ENCODE results near the gene OR5K2. TPM values are rescaled to one million over a fixed set of nuclear protein-coding genes. Genes with fewer than 3 reads are reported as not detected.

The OR5K2 gene
- total RNA-seq, 1 donor from 2014 or later: not detected

DNA sequence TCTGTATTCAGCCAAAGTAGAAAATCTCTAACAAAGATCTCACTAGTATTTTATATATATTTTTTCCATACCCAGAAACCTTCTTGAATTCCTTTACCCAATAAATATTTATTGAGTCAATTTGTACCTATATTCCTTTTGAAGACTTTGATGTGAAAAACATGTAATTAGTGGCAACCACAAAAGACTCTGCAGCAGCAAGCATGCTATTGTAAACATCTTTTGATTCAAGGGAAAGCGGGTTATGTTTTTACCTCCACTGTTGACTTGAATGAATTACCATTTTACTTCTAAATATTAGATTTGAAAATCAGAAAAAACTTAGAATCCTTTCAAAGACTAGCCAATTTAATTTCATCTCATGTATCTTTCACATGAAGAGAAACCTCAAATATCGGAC lies 36.7 kb downstream of the OR5K2 start:
- no peaks in the 10 kb centered on the region for H3K36me3 Mint-ChIP-seq (ENCODE audit: insufficient read depth)
- no peak for DNase-seq (ENCODE audit: low spot score, unreplicated experiment)
- H3K27me3 Mint-ChIP-seq: no peaks in the 10 kb centered on the region
- no peak overlapping the region for H3K4me3 Mint-ChIP-seq (ENCODE audit: low read depth)
- no peak for TF ChIP-seq CTCF (IDR thresholded peaks at IDR 0.05; ENCODE audit: unreplicated experiment)
- no peaks in the 10 kb centered on the region for H3K9me3 Mint-ChIP-seq (ENCODE audit: low read depth)
- no peak overlapping the region for H3K27ac Mint-ChIP-seq
- no peaks in the 10 kb centered on the region for H3K4me1 Mint-ChIP-seq (ENCODE audit: low read depth)

GRCh38 chr3:98534734-98535133 lies 37.3 kb downstream of the OR5K2 start:
- H3K9me3 Mint-ChIP-seq (ENCODE audit: low read depth): no peaks in the 10 kb centered on the region
- no peak overlapping the region for H3K27ac Mint-ChIP-seq
- no peak for DNase-seq (ENCODE audit: low spot score, unreplicated experiment)
- no peaks in the 10 kb centered on the region for H3K4me1 Mint-ChIP-seq (ENCODE audit: low read depth)
- H3K36me3 Mint-ChIP-seq (ENCODE audit: insufficient read depth): no peaks in the 10 kb centered on the region
- H3K4me3 Mint-ChIP-seq (ENCODE audit: low read depth): no peak overlapping the region
- TF ChIP-seq CTCF (IDR thresholded peaks at IDR 0.05; ENCODE audit: unreplicated experiment): no peak
- H3K27me3 Mint-ChIP-seq: no peaks in the 10 kb centered on the region

- H3K27ac Mint-ChIP-seq: no peak overlapping the region
- H3K36me3 Mint-ChIP-seq (ENCODE audit: insufficient read depth): no peaks in the 10 kb centered on the region
- H3K9me3 Mint-ChIP-seq (ENCODE audit: low read depth): no peaks in the 10 kb centered on the region
- H3K27me3 Mint-ChIP-seq: no peaks in the 10 kb centered on the region
- no peak overlapping the region for H3K4me3 Mint-ChIP-seq (ENCODE audit: low read depth)
- DNase-seq (ENCODE audit: low spot score, unreplicated experiment): no peak
- TF ChIP-seq CTCF (IDR thresholded peaks at IDR 0.05; ENCODE audit: unreplicated experiment): no peak
- H3K4me1 Mint-ChIP-seq (ENCODE audit: low read depth): no peaks in the 10 kb centered on the region
These were observed 39.1 kb downstream of the OR5K2 start for GRCh38 chr3:98536456-98537017.

DNA sequence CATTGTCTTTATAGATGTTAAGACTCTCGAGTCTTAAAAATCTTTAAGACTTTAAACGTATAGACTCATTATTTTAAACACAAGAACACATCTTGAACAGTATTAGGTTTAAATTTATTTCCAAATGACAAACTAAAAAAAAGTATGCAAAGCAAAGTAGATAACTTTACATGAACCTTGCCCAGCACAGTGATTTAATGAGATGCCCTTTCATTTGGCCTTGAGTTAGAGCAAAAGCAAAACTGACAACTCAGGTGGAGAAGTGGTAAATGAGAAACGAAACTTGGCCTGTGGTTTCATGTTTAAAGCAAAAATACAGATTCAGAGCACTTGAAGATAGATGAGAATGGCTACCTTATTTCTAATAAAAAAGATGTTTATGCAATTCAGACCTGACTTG lies 42.9 kb downstream of the OR5K2 start:
- no peaks in the 10 kb centered on the region for H3K9me3 Mint-ChIP-seq (ENCODE audit: low read depth)

GRCh38 chr3:98541695-98542094 lies 44.2 kb downstream of the OR5K2 start:
- Mint-ChIP-seq H3K9me3 (ENCODE audit: low read depth) (no peaks in the 10 kb centered on the region), H3K36me3 (ENCODE audit: insufficient read depth) (no peaks in the 10 kb centered on the region), H3K27ac (no peak overlapping the region), H3K27me3 (no peaks in the 10 kb centered on the region), H3K4me1 (ENCODE audit: low read depth) (no peaks in the 10 kb centered on the region), H3K4me3 (ENCODE audit: low read depth) (no peak overlapping the region)
- no peak for DNase-seq (ENCODE audit: low spot score, unreplicated experiment)
- TF ChIP-seq CTCF (IDR thresholded peaks at IDR 0.05; ENCODE audit: unreplicated experiment): no peak

More for the DNA sequence above, 42.9 kb downstream of the OR5K2 start:
- Mint-ChIP-seq H3K4me3 (ENCODE audit: low read depth) (no peak overlapping the region), H3K27me3 (no peaks in the 10 kb centered on the region), H3K4me1 (ENCODE audit: low read depth) (no peaks in the 10 kb centered on the region), H3K36me3 (ENCODE audit: insufficient read depth) (no peaks in the 10 kb centered on the region), H3K27ac (no peak overlapping the region)
- no peak for DNase-seq (ENCODE audit: low spot score, unreplicated experiment)
- no peak for TF ChIP-seq CTCF (IDR thresholded peaks at IDR 0.05; ENCODE audit: unreplicated experiment)

All from progenitor cell of endocrine pancreas (in vitro differentiated cells).